Measurements from ENCODE around the gene SOBP.

- TF ChIP-seq CTCF (IDR thresholded peaks at IDR 0.05) (no peak), REST (IDR thresholded peaks at IDR 0.05) (no peak), POLR2A (IDR thresholded peaks at IDR 0.05; ENCODE audit: low read length) (no peak), CEBPB (IDR thresholded peaks at IDR 0.05) (no peak), JUNB (IDR thresholded peaks at IDR 0.05) (no peak), TFCP2L1 (CRISPR knock-in tag; IDR thresholded peaks at IDR 0.05) (no peak)
These were observed 128.8 kb downstream of the SOBP start for GRCh38 chr6:107618672-107619071.

All from A549 (cell line).